Caco-2 (cell line): ENCODE data around the gene NR6A1. TPM values are rescaled to one million over a fixed set of nuclear protein-coding genes. Genes with fewer than 3 reads are reported as not detected.

ENCODE experiments used
- BruUV-seq: library from RNA; stranded (reverse); fragments of 400-500 nt; replicated peaks from 2 replicates; lab custom pipeline; 2021; lab: Mats Ljungman, UMichigan
- CTCF ChIA-PET: fragments of 300-600 bp; sonication (Branson Sonifier 250); formaldehyde crosslinking; loops from one replicate; lab custom pipeline; 2022; ENCODE audit warnings: antibody characterized with exemption; lab: Charles Lee
- POLR2A ChIA-PET: fragments of 300-600 bp; sonication (Branson Sonifier 250); formaldehyde crosslinking; loops from one replicate; lab custom pipeline; 2022; ENCODE audit warnings: antibody characterized with exemption; lab: Charles Lee
- DNase-seq, 2 experiments: peaks; one replicate each; pipeline versions ENCODE4 v3.0.0 to v3.0.0-alpha.2; 2020 to 2022
- H3K27me3 ChIP-seq: replicated peaks from 2 replicates; pipeline ENCODE4 v1.6.0; 2011; ENCODE audit warnings: low read length; ENCODE audit not compliant: control insufficient read depth, insufficient read depth
- H3K36me3 ChIP-seq: 2 replicates; pipeline ENCODE4 v1.5.1; 2011; ENCODE audit warnings: low read length; ENCODE audit not compliant: control insufficient read depth, insufficient read depth
- H3K4me1 ChIP-seq: fragments of 250-450 bp; sonication (Bioruptor Pico); 2 replicates; pipeline ENCODE4 v1.5.1; 2020; ENCODE audit warnings: mild to moderate bottlenecking
- H3K4me3 ChIP-seq: 2 replicates; pipeline ENCODE4 v1.5.1; 2011; ENCODE audit warnings: low read depth, mild to moderate bottlenecking, control low read depth, low read length
- H3K9me3 ChIP-seq: fragments of 250-450 bp; sonication (Bioruptor Pico); 2 replicates; pipeline ENCODE4 v1.5.1; 2020; ENCODE audit warnings: mild to moderate bottlenecking, moderate library complexity
- H3K27ac Mint-ChIP-seq: one replicate; pipeline ENCODE4 v1.8.0; 2022; ENCODE audit warnings: mixed read lengths; ENCODE audit not compliant: unreplicated experiment
- H3K27me3 Mint-ChIP-seq: one replicate; pipeline ENCODE4 v1.8.0; 2022; ENCODE audit warnings: mixed read lengths; ENCODE audit not compliant: insufficient read depth, unreplicated experiment
- H3K36me3 Mint-ChIP-seq: one replicate; pipeline ENCODE4 v1.8.0; 2022; ENCODE audit warnings: mild to moderate bottlenecking, mixed read lengths; ENCODE audit not compliant: insufficient read depth, unreplicated experiment
- H3K4me1 Mint-ChIP-seq: one replicate; pipeline ENCODE4 v1.8.0; 2022; ENCODE audit warnings: low read depth, mixed read lengths; ENCODE audit not compliant: unreplicated experiment
- H3K4me3 Mint-ChIP-seq: one replicate; pipeline ENCODE4 v1.8.0; 2022; ENCODE audit warnings: mild to moderate bottlenecking, moderate library complexity, mixed read lengths; ENCODE audit not compliant: unreplicated experiment
- H3K9me3 Mint-ChIP-seq: one replicate; pipeline ENCODE4 v1.8.0; 2022; ENCODE audit warnings: mixed read lengths; ENCODE audit not compliant: unreplicated experiment
- CTCF ChIP-seq, 2 experiments: fragments of 200-600 bp in 1 of 2; IDR thresholded peaks; 1 replicate in 1 of 2; 2 replicates in 1 of 2; pipeline versions ENCODE4 v1.5.1 to v1.8.0; 2011 to 2022; ENCODE audit warnings: antibody characterized with exemption in 1 of 2, control low read depth in 1 of 2, inconsistent platforms in 1 of 2, low read depth in 1 of 2, low read length in 1 of 2, mild to moderate bottlenecking in 1 of 2, moderate library complexity in 1 of 2; ENCODE audit not compliant: insufficient read depth in 1 of 2, severe bottlenecking in 1 of 2, unreplicated experiment in 1 of 2
- intact Hi-C: fragments of 100-400 bp; cut with micrococcal nuclease; formaldehyde crosslinking; loops from one replicate; pipeline ENCODE4 v1.10.0; 2022; ENCODE audit not compliant: unreplicated experiment
- total RNA-seq: library from RNA; stranded (reverse); gene quantifications from 2 replicates; pipeline ENCODE4 v1.2.3, GENCODE V29; 2022

NR6A1 gene
- total RNA-seq, 1 experiment from 2014 or later, result 33.6 TPM

GRCh38 chr9:124786881-124787573 is 15.9 kb upstream of the NR6A1 start:
- H3K27me3 Mint-ChIP-seq, result no peaks in the 10 kb centered on the region
- intact Hi-C loops, result no loop called here
- BruUV-seq, result no TSS peak
- peak in 1 of 2 experiments; percentile 19 for DNase-seq
- no peaks in the 10 kb centered on the region for H3K36me3 Mint-ChIP-seq
- H3K4me1 ChIP-seq, result no peaks in the 10 kb centered on the region
- H3K4me3 ChIP-seq, result no peak overlapping the region
- CTCF ChIA-PET, result no interaction called here
- H3K36me3 ChIP-seq, result no peaks in the 10 kb centered on the region
- H3K27me3 ChIP-seq, result no peaks in the 10 kb centered on the region; the same call in 1 of the 2 replicates
- no peaks in the 10 kb centered on the region for H3K9me3 ChIP-seq
- no peak for TF ChIP-seq CTCF (IDR thresholded peaks at IDR 0.05; ENCODE audit: insufficient read depth in 1 of 2, low read depth in 1 of 2, low read length in 1 of 2, severe bottlenecking in 1 of 2, unreplicated experiment in 1 of 2)
- no peaks in the 10 kb centered on the region for H3K9me3 Mint-ChIP-seq
- H3K4me3 Mint-ChIP-seq, result no peak overlapping the region
- POLR2A ChIA-PET, result no interaction called here
- no peak overlapping the region for H3K27ac Mint-ChIP-seq
- H3K4me1 Mint-ChIP-seq, result no peaks in the 10 kb centered on the region

GRCh38 chr9:124784509-124784908 is 13.4 kb upstream of the NR6A1 start:
- H3K27me3 ChIP-seq, result no peaks in the 10 kb centered on the region; the same call in 1 of the 2 replicates
- no peaks in the 10 kb centered on the region for H3K36me3 ChIP-seq
- no peaks in the 10 kb centered on the region for H3K4me1 ChIP-seq
- intact Hi-C loops, result no loop called here
- Mint-ChIP-seq H3K36me3 (no peaks in the 10 kb centered on the region), H3K27me3 (no peaks in the 10 kb centered on the region), H3K27ac (no peak overlapping the region), H3K4me1 (peaks cover 6% of the 10 kb centered on the region), H3K4me3 (no peak overlapping the region), H3K9me3 (no peaks in the 10 kb centered on the region)
- ChIA-PET CTCF (no interaction called here), POLR2A (no interaction called here)
- no peak overlapping the region for H3K4me3 ChIP-seq
- TF ChIP-seq CTCF (IDR thresholded peaks at IDR 0.05; ENCODE audit: insufficient read depth in 1 of 2, low read depth in 1 of 2, low read length in 1 of 2, severe bottlenecking in 1 of 2, unreplicated experiment in 1 of 2), result no peak
- H3K9me3 ChIP-seq, result no peaks in the 10 kb centered on the region
- no TSS peak for BruUV-seq
- DNase-seq, result no peak

- TF ChIP-seq CTCF (IDR thresholded peaks at IDR 0.05; ENCODE audit: insufficient read depth in 1 of 2, low read depth in 1 of 2, low read length in 1 of 2, severe bottlenecking in 1 of 2, unreplicated experiment in 1 of 2), result no peak
- Mint-ChIP-seq H3K27me3 (no peaks in the 10 kb centered on the region), H3K9me3 (no peaks in the 10 kb centered on the region), H3K4me1 (peaks cover 6% of the 10 kb centered on the region), H3K4me3 (no peak overlapping the region), H3K36me3 (no peaks in the 10 kb centered on the region), H3K27ac (no peak overlapping the region)
- Histone ChIP-seq H3K4me3 (no peak overlapping the region), H3K27me3 (no peaks in the 10 kb centered on the region; the same call in 1 of the 2 replicates), H3K4me1 (no peaks in the 10 kb centered on the region; the same call in 1 of the 2 replicates), H3K36me3 (no peaks in the 10 kb centered on the region), H3K9me3 (no peaks in the 10 kb centered on the region)
- intact Hi-C loops, result no loop called here
- ChIA-PET POLR2A (no interaction called here), CTCF (no interaction called here)
- no TSS peak for BruUV-seq
- peak in 1 of 2 experiments; percentile 9 for DNase-seq
Observed at GRCh38 chr9:124783830-124784229, 12.7 kb upstream of the NR6A1 start.
